Psoas muscle (tissue), 8 donors: ENCODE data around the gene MYO3B. TPM values are rescaled to one million over a fixed set of nuclear protein-coding genes. Genes with fewer than 3 reads are reported as not detected.

Source experiments
- ATAC-seq, 4 donors: fragments of 200-7000 bp; cut with Tn5 transposase; one replicate each; pipeline ENCODE4 v1.9.1; 2020; ENCODE audit warnings: moderate library complexity in 3 of 4, mild to moderate bottlenecking in 2 of 4
- DNase-seq, 2 donors: peaks; one replicate each; pipeline ENCODE4 v3.0.0-alpha.2; 2020
- H3K27ac ChIP-seq: fragments of 200-600 bp; one replicate; pipeline ENCODE4 v1.8.0; 2022
- H3K27me3 ChIP-seq, 3 donors: fragments of 200-600 bp in 1 of 3; one replicate each; pipeline versions ENCODE4 v1.6.1 to v1.8.0; 2013 to 2022; ENCODE audit warnings: low read length in 2 of 3, mild to moderate bottlenecking in 2 of 3, moderate library complexity in 1 of 3; ENCODE audit not compliant: insufficient read depth in 3 of 3
- H3K36me3 ChIP-seq, 2 donors: fragments of 200-600 bp in 1 of 2; one replicate each; pipeline versions ENCODE4 v1.6.1 to v1.8.0; 2013 to 2022; ENCODE audit warnings: low read depth in 1 of 2, mild to moderate bottlenecking in 1 of 2, moderate library complexity in 1 of 2; ENCODE audit not compliant: insufficient read depth in 1 of 2
- H3K4me1 ChIP-seq: fragments of 200-600 bp; one replicate; pipeline ENCODE4 v1.8.0; 2022
- H3K4me3 ChIP-seq: fragments of 200-600 bp; one replicate; pipeline ENCODE4 v1.8.0; 2022; ENCODE audit warnings: mild to moderate bottlenecking
- H3K9me3 ChIP-seq: fragments of 200-600 bp; one replicate; pipeline ENCODE4 v1.8.0; 2022
- CTCF ChIP-seq: fragments of 200-600 bp; IDR thresholded peaks from one replicate; pipeline ENCODE4 v1.8.0; 2022; ENCODE audit warnings: antibody characterized with exemption
- WGBS, 3 donors: extraction: QIAGEN DNeasy Blood & Tissue Kit; methylation state at CpG; one replicate each; pipeline versions ENCODE4 v1.1.6 to v1.1.7; 2013; 5-methylcytosine and 5-hydroxymethylcytosine counted together
- intact Hi-C, 2 donors: fragments of 100-400 bp; cut with DNase I; formaldehyde crosslinking; loops; one replicate each; pipeline versions ENCODE4 v1.11.0 to v1.14.2; 2022
- polyA plus RNA-seq, 3 donors: library from polyadenylated mRNA; stranded (reverse); fragments of 200-250 nt; gene quantifications; one replicate each; pipeline ENCODE4 v1.2.3, GENCODE V29; 2013
- total RNA-seq, 4 donors: library from RNA; stranded (reverse); fragmentation: NEBNext Ultra II Directional in 2 of 4; extraction: Animal tissue kit (Norgen Biotek cat#: 25700) in 2 of 4; gene quantifications; one replicate each; pipeline versions ENCODE4 v1.2.1 to v1.2.4, GENCODE V29; 2021 to 2023
- donor health status: healthy with polysubstance abuse.
- donor health status: DM: no; HTN: no; CAD: no; lungs with moderate emphysema.
- donor health status: Bipolar disorder and iron deficiency.
- donor health status: healthy.
- donor health status: DM: yes; HTN: yes; CAD: no.
- donor health status: DM: no; HTN: no; CAD: no.
- donor health status: DM: no; HTN: no; CAD: no.
- donor health status: DM: yes; HTN: yes; CAD: no.

The MYO3B gene
- total and polyA plus RNA-seq, 7 donors: 0.04 to 0.32 TPM; not detected in 5

- ATAC-seq (no peak), DNase-seq (no peak)
- no peaks in the 10 kb centered on the region for H3K9me3 ChIP-seq
- H3K4me3 ChIP-seq: no peak overlapping the region
- TF ChIP-seq CTCF: no peak
- no peak overlapping the region for H3K27ac ChIP-seq
- H3K36me3 ChIP-seq: no peaks in the 10 kb centered on the region
- H3K4me1 ChIP-seq: no peaks in the 10 kb centered on the region
- peaks cover 0 to 10% (median 0%) of the 10 kb centered on the region in 3 donors for H3K27me3 ChIP-seq
- 88 to 94% (median 92%) methylated on average over 4 of the region's 4 CpGs for WGBS, 3 donors
- intact Hi-C loops: loop anchor here in 1 of 2 donors (10.0 kb wide), 1 partner anchor 111 kb away; the partner anchor contains the start of gene GAD1
Observed at GRCh38 chr2:170703776-170704476, 526.0 kb downstream of the MYO3B start.
